A673 (cell line): ENCODE data around the gene NPRL2.

Experiments used
- EZH2 ChIP-seq: fragments of 200-600 bp; sonication (generic); IDR thresholded peaks from 2 replicates; pipeline ENCODE4 v1.6.1; 2017; ENCODE audit warnings: borderline replicate concordance, low read depth, mild to moderate bottlenecking, mixed read lengths, antibody characterized with exemption, low read length; ENCODE audit not compliant: poor library complexity, severe bottlenecking
- TF ChIP-seq, protein P1 (sequence below): fragments of 300-800, 200-600 bp; sonication (generic); conservative IDR thresholded peaks from 2 replicates; pipeline ENCODE4 v1.5.1; 2017; ENCODE audit warnings: low read depth, mild to moderate bottlenecking, antibody characterized with exemption, low read length, moderate library complexity, mixed read lengths

DNA sequence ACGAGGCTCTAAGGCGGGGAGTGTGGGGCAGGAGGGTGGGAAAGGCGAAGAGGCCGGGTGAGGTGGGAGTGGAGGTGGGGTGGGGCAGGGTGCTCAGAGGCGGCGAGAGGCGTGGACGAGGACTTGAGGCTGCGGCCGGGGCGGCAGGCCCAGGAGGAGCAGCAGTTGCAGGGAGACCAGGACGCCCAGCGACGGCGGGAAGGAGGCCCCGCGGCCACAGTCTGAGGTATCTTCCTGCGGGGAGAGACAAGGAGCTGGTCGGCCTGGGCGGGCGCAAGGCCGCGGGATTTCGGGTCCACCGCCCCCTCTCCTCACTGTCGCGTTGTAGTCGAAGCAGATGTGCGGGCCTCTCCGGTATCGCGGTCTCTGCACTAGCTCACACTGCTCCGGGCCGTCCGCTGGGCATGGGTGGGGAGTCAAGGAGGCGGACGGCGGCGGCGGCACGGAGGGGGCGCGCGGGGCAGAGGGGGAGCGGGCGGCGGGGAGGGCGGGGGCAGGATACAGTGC is 14.1 kb upstream of the NPRL2 start:
- TF ChIP-seq, protein P1, sequence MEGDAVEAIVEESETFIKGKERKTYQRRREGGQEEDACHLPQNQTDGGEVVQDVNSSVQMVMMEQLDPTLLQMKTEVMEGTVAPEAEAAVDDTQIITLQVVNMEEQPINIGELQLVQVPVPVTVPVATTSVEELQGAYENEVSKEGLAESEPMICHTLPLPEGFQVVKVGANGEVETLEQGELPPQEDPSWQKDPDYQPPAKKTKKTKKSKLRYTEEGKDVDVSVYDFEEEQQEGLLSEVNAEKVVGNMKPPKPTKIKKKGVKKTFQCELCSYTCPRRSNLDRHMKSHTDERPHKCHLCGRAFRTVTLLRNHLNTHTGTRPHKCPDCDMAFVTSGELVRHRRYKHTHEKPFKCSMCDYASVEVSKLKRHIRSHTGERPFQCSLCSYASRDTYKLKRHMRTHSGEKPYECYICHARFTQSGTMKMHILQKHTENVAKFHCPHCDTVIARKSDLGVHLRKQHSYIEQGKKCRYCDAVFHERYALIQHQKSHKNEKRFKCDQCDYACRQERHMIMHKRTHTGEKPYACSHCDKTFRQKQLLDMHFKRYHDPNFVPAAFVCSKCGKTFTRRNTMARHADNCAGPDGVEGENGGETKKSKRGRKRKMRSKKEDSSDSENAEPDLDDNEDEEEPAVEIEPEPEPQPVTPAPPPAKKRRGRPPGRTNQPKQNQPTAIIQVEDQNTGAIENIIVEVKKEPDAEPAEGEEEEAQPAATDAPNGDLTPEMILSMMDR = no peak
- no peak for TF ChIP-seq EZH2
